ENCODE measurements around the gene UBN2.

- TF ChIP-seq CTCF (IDR thresholded peaks at IDR 0.05) (no peak), POLR2AphosphoS5 (IDR thresholded peaks at IDR 0.05) (no peak), EP300 (IDR thresholded peaks at IDR 0.05) (no peak)
Measured at GRCh38 chr7:139340808-139341057, 109.7 kb downstream of the UBN2 start.

Data from upper lobe of left lung (tissue), 4 donors.